ENCODE results near the gene SLC12A8.
A peak's percentile ranks its signal among the peaks of the same experiment; 100 is the strongest.

Gene SLC12A8

GRCh38 chr3:125137358-125138033 is 75.1 kb downstream of the SLC12A8 start:
- DNase-seq (ENCODE audit: low read depth), result peak; percentile 65

- no peak for DNase-seq (ENCODE audit: low read depth)
These were observed 75.6 kb downstream of the SLC12A8 start for GRCh38 chr3:125136966-125137357.

GRCh38 chr3:125136515-125136914 is 76.0 kb downstream of the SLC12A8 start:
- DNase-seq (ENCODE audit: low read depth), result no peak

- DNase-seq (ENCODE audit: low read depth), result no peak
These were observed 77.6 kb downstream of the SLC12A8 start for GRCh38 chr3:125134952-125135351.

GRCh38 chr3:125132815-125133214 is 79.7 kb downstream of the SLC12A8 start:
- no peak for DNase-seq (ENCODE audit: low read depth)

- peak; percentile 99 for DNase-seq (ENCODE audit: low read depth)
These were observed 83.0 kb downstream of the SLC12A8 start for GRCh38 chr3:125129512-125129997.

GRCh38 chr3:125128861-125129501 is 83.6 kb downstream of the SLC12A8 start:
- DNase-seq (ENCODE audit: low read depth), result peak; percentile 79

GRCh38 chr3:125126323-125126722 is 86.2 kb downstream of the SLC12A8 start:
- DNase-seq (ENCODE audit: low read depth), result no peak

GRCh38 chr3:125125821-125126245 is 86.7 kb downstream of the SLC12A8 start:
- DNase-seq (ENCODE audit: low read depth), result no peak

- DNase-seq (ENCODE audit: low read depth), result no peak
These were observed 88.9 kb downstream of the SLC12A8 start for GRCh38 chr3:125123451-125124305.

- no peak for DNase-seq (ENCODE audit: low read depth)
These were observed 91.1 kb downstream of the SLC12A8 start for GRCh38 chr3:125121246-125122010.

- no peak for DNase-seq (ENCODE audit: low read depth)
These were observed 92.0 kb downstream of the SLC12A8 start for GRCh38 chr3:125120379-125121122.

- no peak for DNase-seq (ENCODE audit: low read depth)
These were observed 92.7 kb downstream of the SLC12A8 start for GRCh38 chr3:125119752-125120378.

GRCh38 chr3:125118600-125118999 is 93.9 kb downstream of the SLC12A8 start:
- DNase-seq (ENCODE audit: low read depth), result no peak

- no peak for DNase-seq (ENCODE audit: low read depth)
These were observed 94.8 kb downstream of the SLC12A8 start for GRCh38 chr3:125117631-125118191.

GRCh38 chr3:125116311-125117080 is 96.1 kb downstream of the SLC12A8 start:
- DNase-seq (ENCODE audit: low read depth), result peak; percentile 80

- DNase-seq (ENCODE audit: low read depth), result peak; percentile 52
These were observed 96.9 kb downstream of the SLC12A8 start for GRCh38 chr3:125115640-125116039.

GRCh38 chr3:125112981-125113380 is 99.6 kb downstream of the SLC12A8 start:
- no peak for DNase-seq (ENCODE audit: low read depth)

GRCh38 chr3:125110876-125111480 is 101.6 kb downstream of the SLC12A8 start:
- no peak for DNase-seq (ENCODE audit: low read depth)

Measured in fibroblast of the conjunctiva (primary cell).